GM11168 (cell line): Measurements from ENCODE around the gene FJX1.

Experiments
- in situ Hi-C: fragments of 300-500 bp; cut with MboI; formaldehyde crosslinking; loops from one replicate; pipeline ENCODE4 v1.12.0; 2022; ENCODE audit warnings: low sequenced_read_pairs; ENCODE audit not compliant: unreplicated experiment

FJX1 gene, protein sequence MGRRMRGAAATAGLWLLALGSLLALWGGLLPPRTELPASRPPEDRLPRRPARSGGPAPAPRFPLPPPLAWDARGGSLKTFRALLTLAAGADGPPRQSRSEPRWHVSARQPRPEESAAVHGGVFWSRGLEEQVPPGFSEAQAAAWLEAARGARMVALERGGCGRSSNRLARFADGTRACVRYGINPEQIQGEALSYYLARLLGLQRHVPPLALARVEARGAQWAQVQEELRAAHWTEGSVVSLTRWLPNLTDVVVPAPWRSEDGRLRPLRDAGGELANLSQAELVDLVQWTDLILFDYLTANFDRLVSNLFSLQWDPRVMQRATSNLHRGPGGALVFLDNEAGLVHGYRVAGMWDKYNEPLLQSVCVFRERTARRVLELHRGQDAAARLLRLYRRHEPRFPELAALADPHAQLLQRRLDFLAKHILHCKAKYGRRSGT

DNA sequence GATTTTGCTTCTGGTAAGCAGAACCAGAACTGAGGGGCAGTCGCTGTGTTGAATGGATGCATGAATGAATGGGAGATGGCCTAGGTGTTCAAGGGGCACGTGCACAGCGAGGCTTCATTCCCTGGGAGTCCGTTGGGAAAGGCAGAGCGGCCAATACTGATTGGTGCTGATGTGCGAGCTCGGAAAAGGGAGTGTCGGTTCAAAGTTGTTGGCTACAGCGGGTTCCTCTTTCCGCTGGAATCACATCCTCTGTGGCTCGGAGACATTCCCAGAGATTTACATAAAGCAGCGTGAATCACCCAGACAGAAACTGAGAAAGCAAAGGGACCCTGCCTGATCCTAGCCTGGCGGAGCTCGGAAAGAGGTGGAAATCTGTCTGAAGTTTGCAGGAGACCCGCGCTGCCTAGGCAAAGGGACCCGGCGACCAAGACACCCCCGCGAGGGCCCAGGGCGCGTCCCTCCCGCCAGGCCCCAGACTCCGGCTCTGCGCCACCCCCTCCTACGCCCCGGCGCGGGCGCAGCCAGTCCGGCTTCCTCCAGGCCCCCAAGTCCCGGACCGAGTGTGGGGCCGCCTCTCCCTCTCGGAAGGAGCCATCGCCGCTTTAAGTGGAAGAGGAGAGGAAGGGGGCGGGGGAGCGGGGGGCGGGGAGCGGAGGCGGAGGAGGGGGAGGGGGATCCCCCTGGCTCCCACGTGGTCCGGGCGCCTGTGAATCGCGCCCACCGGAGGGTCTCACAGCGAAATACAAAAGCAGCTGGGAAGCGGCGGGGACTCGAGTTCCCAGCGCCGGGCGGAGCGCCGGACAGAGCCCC lies at the start of gene FJX1:
TSS of gene FJX1 (plus strand) at position 774 of the 810 bp plus-strand sequence. CDS start 177 bp downstream, outside the sequence.
- in situ Hi-C loops: loop anchor here (10.0 to 25.0 kb wide), 3 partner anchors 197 to 647 kb away; no protein-coding TSS in a partner anchor

DNA sequence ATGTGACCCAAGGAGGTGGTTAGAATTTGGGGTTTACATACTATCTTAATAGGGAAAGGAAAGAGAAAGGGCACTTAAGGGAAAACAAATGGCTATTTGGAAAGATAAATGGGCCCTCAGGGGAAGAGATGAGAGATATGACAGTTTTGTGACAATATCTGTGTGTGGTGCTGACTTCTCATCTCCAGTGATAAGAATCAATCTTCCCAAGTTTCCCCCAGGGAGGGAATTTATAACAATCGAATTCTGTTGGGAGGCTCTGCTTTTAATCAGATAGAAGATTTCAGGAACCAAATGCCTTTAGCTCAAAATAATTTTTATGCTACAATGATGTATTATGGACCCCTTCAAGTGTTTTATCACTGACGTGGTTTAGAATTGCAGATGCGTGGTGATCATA lies 46.6 kb upstream of the FJX1 start:
- in situ Hi-C loops: no loop called here

DNA sequence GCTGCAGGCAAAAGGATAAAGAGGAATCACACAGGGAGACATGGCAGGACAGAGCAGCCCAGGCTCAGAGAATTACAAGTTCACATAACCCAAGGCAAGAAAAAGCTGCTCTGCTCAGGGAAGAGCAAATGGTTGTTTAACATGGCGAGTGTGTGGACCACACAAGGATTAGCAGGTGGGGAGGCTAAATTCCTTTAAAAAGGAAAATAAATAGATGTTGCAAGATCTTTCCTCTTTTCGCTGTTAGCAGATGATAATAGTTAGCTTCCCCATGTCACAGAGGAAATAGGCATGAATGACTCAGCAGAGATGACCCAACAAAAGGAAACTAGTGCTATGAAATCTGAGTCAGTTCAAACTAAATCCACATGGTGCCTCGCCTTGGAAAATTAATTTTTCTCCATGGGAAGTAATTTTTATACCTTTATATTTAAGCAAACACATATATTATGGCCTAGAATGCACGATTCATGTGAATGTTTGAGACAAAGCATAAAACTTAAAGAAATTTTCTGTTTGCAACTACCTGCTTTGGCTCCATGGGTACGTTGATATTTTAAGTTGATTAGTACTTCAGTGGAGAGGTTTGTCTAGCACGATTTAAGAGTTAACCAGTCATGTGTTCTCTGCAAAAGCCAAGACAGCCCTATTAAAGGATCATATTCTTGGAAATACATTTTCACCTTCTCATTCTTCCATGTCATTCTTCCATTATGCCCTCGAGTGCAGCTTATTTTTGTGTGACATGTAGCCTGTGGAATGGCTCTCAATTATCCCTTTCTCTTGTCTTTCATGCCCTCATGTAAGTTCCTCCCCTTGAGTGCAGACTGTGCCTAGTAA lies 38.5 kb upstream of the FJX1 start:
- in situ Hi-C loops: no loop called here

GRCh38 chr11:35580397-35580781 lies 37.9 kb upstream of the FJX1 start:
- in situ Hi-C loops: no loop called here

DNA sequence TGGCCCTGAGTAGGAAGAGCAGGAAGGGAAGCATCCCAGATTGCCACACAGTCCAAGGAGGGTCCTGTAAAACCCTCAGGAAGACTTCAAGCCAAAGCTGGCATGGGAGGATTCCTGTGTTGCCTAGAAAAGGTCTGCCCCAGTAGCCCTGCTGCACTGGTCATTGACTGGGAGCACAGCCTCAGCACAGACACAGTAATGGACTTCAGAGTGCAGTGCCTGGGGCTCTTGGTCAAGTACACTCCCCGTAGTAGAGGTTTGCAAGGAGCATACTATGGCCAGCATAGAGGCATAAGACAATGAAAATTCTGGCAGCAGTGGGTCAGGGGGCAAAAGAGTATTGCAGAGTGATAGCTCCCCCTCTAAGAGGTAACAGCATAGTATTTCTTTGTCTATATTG lies 36.2 kb upstream of the FJX1 start:
- in situ Hi-C loops: no loop called here

- in situ Hi-C loops: no loop called here
Observed at GRCh38 chr11:35583126-35583525, 35.1 kb upstream of the FJX1 start.

DNA sequence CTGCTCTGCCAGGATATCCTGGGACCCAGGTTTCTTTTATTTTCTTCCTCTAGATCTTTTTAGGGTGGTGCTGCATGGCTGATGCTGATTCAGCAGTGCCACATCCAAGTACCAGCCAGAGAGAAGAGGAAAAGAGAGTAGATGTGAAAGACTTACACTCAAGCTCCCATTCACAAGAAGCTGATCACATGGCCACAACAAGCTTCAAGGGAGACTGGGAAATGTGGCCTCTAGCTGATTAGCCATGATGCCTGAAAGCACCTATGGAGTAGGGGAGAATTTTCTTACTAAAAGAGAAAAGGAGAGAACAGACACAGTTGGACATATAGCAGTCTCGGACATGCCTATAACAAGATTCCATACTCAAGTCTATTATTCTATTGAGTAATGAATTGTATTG lies 34.4 kb upstream of the FJX1 start:
- in situ Hi-C loops: no loop called here

DNA sequence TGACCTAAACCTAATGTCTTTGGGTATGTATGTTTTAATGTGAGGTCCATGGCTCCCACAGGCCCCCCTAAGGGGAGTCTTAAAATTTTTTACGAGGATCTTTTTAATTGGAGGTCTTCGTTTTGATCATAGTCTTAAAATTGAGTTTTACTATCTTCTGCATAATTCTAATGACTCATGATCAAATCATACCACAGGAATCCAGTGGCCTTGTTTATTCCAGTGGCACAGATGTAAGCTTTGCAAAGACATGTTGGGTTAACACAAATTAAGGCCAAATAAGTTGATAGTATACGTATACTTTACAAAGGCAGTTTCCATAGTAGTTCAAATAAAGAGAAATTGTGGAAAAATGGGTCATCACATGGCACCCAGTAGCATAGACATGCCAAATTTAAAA lies 33.9 kb upstream of the FJX1 start:
- in situ Hi-C loops: no loop called here

DNA sequence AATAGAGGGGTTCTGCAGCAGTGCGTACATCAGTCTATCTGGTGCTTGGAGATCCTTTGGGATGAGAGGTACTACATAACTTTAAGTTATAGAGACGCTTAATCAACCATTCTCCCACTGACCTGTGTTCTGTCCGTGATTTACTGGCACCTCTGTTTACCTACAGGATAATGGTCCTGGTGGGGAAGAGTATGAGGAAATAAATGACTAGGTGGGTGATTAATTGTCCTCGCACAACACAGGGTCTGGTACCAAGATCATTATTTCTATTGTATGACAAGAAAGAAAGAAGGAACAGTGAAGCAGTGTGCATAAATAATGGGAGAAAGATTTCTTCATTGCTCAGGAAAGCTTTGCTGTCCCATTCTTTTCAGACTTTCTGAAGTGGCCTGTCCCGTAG lies 32.8 kb upstream of the FJX1 start:
- in situ Hi-C loops: no loop called here

DNA sequence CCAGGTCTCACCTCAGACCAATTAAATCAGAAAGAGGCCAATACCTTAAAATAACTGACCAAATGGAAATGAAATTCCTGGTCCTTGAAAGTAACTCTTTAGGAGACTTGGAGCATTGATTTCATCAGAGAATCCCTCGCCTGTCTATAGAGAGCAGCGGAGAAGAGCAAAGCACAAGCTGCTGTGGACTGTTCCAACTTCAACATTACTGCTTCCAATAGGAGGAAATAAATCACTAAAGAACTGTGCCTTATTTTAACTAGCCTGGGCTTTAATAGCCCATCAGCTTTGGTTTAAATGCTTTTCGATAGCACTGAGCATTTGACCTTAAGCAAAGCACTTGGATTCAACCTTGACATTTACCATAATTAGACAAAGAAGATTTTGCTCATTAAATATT lies 32.0 kb upstream of the FJX1 start:
- in situ Hi-C loops: no loop called here

DNA sequence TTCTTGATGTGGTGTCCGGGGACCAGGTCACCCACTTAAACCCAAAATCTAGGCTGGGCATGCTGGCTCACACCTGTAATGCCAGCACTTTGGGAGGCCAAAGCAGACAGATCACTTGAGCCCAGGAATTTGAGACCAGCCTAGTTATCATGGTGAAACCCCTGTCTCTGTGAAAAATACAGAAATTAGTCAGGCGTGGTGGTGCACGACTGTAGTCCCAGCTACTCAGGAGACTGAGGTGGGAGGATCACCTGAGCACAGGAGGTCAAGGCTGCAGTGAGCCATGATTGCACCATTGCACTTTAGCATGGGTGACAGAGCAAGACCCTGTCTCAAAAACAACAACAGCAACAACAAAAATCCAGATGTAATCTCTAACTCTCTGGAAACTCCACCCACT lies 30.3 kb upstream of the FJX1 start:
- in situ Hi-C loops: no loop called here

DNA sequence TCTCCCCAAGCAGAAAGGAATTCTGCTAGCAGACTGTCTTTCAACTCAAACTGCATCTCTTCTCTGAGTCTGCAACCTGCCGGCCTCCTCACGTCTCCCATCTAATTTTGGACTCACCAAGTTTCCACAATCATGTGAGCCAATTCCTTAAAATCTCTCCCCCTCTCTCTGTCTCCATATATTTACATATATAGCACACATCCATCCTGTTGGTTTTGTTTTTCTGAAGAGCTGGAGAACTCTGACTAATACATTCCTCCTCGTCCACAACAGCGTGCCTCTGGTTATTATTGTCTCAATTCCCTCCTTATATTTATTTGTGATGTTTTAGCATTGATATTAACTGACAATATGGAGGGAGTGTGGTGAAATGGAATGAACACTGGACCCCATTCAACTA lies 29.6 kb upstream of the FJX1 start:
- in situ Hi-C loops: no loop called here

DNA sequence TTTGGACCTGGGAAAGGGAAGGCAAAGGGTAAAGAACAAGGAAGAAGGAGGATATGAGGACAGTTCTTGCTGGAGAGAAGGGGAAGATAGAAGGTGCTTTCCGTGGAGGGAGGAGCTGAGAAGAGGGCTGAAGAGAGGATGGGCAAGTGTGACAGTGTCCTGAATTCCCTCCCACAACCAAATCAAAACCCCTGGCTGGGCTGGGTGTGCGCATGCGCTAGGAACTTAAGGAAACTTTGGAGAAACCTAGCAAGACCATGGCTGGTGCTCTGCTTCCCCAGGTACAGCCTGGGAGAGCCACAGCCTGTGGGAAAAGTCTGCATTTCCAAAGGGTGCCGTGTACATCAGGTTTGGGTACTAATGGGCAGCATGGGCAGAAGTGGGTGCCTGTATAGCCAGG lies 29.0 kb upstream of the FJX1 start:
- in situ Hi-C loops: no loop called here

DNA sequence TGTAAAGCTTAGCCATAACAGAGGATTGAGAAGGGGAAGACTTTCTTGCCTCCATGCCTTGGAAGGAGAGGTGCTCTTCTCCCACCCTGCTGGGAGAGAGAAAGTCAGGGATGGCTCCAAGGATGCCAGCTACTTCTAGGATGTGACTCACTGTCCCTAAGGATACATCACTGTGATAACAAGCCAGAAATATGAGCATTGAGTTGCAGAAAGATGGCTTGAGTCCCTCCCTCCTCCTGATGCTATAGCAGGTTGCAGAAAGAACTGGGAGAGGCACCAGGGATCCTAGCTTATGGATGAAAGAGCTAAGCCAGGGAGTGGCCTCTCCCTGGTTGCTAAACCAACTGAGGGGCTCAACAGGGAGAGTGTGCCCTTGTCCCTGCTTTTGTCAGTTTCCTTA lies 27.8 kb upstream of the FJX1 start:
- in situ Hi-C loops: no loop called here

DNA sequence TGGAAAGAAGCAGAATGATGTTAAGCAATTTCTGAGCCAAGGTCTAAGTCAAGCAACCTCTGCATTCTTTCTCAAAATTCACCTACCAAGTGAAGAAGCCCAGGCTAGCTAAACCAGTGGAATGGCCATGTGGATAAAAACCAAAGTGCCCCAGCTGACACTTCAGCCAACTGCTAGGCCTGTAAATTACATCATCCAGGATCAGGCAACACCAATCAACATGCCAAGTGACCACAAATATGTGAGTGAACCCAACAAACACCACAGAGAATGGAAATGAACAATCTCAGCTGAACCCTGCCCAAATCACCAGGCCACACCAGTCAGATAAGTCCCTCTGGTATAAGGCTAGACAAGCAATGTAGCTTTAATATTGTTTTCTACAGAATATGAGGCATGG lies 25.1 kb upstream of the FJX1 start:
- in situ Hi-C loops: no loop called here

- in situ Hi-C loops: no loop called here
Observed at GRCh38 chr11:35594680-35595079, 23.6 kb upstream of the FJX1 start.

DNA sequence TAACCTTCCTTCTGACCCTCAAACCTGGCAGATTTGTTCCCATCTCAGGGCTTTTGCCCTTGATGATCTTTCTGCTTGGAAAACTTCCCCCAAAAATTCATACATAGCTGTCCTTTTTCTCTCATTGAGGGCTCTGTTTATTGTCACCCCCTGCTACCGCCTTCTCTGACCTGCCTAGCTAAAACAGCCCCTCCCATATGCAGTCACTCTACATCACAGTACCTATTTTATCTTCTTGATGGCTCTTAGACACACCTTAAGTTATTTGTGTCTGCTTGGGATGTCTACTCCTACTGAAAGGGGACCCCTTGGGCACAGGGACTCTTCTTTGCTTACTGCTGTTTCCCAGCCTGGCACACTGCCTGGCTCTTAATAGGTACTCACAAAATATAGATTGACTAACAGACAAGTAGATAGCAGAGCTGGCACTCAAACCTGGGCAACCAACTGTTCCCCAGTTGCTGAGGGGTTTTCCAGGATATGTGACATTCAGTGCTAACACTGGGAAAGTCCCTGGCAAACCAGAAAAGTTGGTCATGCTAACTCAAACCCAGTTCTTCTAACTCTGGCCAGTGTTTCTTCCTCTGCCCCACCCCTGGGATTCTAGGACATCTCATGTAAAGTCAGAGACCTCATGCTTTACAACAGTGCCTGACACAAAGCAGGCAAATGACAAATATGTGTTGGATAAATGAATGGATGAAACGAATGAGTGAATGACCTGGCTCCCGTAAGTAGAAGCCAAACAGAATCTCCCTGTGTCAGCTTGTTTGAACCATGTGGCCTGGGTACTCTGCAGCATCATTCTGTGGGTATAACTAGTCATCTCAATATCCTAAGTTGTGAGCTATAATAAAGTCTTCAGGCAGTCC lies 19.8 kb upstream of the FJX1 start:
- in situ Hi-C loops: no loop called here

DNA sequence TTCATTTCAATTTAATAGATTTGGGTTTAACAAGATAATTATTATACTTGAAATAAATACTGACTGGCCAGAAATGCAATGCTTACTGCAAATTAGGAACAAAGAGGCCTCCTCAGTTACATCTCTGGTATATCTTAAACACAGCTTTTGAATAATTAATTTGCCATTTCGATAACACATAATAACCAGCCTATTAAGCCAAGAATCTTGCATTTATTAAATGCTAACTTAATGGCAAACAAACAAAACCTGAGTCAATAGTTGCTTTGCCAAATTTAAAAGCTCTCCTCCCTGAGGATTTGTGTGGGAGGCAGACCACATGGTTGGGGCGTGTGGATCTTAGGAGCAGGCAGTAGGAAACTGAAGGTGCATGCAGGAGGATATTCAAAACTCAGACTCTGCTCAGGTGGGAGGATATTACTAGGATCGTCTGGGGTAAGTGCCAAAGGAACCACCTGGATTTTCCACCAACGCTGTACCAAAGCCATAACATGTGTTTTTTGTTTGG lies 17.9 kb upstream of the FJX1 start:
- in situ Hi-C loops: loop anchor here (25.0 kb wide), 1 partner anchor 537 kb away; no protein-coding TSS in a partner anchor

GRCh38 chr11:35602160-35602793 lies 16.0 kb upstream of the FJX1 start:
- in situ Hi-C loops: loop anchor here (25.0 kb wide), 1 partner anchor 535 kb away; no protein-coding TSS in a partner anchor
